B cell (primary cell): ENCODE data around the gene FLAD1.

Experiments
- EZH2 ChIP-seq: IDR thresholded peaks from 2 replicates; pipeline ENCODE4 v1.6.1; 2012; ENCODE audit warnings: borderline replicate concordance, low read depth, mild to moderate bottlenecking, moderate library complexity, low read length; ENCODE audit not compliant: insufficient read depth, poor library complexity, severe bottlenecking
- TF ChIP-seq, protein P1 (sequence below): fragments of 200-600 bp; IDR thresholded peaks from one replicate; pipeline ENCODE4 v1.8.0; 2022; ENCODE audit warnings: antibody characterized with exemption, mild to moderate bottlenecking

DNA sequence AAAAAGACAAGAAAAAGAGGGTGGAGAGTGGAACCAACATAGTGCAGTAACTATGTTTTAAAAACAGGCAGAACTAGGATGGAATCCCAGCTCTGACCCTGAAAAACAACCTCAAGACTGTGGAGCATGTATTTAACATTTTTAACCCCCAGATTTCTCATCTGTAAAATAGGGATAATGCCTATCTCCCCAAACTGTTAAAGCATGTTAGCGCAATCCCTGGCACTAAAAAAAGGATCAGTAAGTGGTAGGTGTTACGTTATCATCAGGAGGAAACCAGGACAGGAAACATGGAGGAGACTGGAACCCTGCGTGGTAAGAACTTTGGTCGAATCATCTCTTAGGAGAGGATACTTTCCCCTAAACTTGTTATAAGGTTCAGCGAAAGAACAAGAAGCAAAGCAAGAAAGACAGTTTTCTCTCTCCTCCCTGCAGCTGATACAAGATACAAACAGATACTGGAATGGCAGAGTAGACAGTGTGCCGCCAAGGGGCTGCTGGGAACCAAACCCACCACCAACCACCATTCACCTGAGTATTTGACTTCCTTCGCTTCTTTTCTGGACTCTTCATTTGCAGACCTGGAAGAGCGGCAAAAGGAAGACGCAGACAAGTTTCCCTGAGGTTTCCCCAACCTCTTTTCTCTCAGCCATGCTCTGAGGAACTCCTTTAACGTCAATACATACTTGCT lies 22.6 kb upstream of the FLAD1 start:
- TF ChIP-seq EZH2, result no peak
- TF ChIP-seq, protein P1, sequence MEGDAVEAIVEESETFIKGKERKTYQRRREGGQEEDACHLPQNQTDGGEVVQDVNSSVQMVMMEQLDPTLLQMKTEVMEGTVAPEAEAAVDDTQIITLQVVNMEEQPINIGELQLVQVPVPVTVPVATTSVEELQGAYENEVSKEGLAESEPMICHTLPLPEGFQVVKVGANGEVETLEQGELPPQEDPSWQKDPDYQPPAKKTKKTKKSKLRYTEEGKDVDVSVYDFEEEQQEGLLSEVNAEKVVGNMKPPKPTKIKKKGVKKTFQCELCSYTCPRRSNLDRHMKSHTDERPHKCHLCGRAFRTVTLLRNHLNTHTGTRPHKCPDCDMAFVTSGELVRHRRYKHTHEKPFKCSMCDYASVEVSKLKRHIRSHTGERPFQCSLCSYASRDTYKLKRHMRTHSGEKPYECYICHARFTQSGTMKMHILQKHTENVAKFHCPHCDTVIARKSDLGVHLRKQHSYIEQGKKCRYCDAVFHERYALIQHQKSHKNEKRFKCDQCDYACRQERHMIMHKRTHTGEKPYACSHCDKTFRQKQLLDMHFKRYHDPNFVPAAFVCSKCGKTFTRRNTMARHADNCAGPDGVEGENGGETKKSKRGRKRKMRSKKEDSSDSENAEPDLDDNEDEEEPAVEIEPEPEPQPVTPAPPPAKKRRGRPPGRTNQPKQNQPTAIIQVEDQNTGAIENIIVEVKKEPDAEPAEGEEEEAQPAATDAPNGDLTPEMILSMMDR, result no peak
